Osteoblast (primary cell): ENCODE results near the gene TXNDC17. TPM values are rescaled to one million over a fixed set of nuclear protein-coding genes. Genes with fewer than 3 reads are reported as not detected.

Source experiments
- DNase-seq: peaks from one replicate; pipeline ENCODE4 v3.0.0; 2011; ENCODE audit warnings: low spot score, mixed read lengths; ENCODE audit not compliant: insufficient read length; ENCODE audit errors: missing footprints
- H2AFZ ChIP-seq: 2 replicates; pipeline ENCODE4 v1.6.0; 2011; ENCODE audit warnings: mild to moderate bottlenecking, low read length
- H3K27ac ChIP-seq: 2 replicates; pipeline ENCODE4 v1.5.1; 2011; ENCODE audit warnings: mild to moderate bottlenecking, low read depth, low read length, moderate library complexity
- H3K27me3 ChIP-seq: 2 replicates; pipeline ENCODE4 v1.6.0; 2012; ENCODE audit warnings: mild to moderate bottlenecking, control low read depth, inconsistent platforms, low read length, moderate library complexity; ENCODE audit not compliant: insufficient read depth
- H3K36me3 ChIP-seq: 2 replicates; pipeline ENCODE4 v1.5.1; 2011; ENCODE audit warnings: mild to moderate bottlenecking, low read length, control low read depth, moderate library complexity; ENCODE audit not compliant: insufficient read depth
- H3K4me1 ChIP-seq: 2 replicates; pipeline ENCODE4 v1.5.1; 2011; ENCODE audit warnings: mild to moderate bottlenecking, low read length, control low read depth, moderate library complexity; ENCODE audit not compliant: insufficient read depth
- H3K4me2 ChIP-seq: 2 replicates; pipeline ENCODE4 v1.6.0; 2011; ENCODE audit warnings: mild to moderate bottlenecking, low read length; ENCODE audit not compliant: insufficient read depth
- H3K4me3 ChIP-seq: fragments of 200-600 bp; sonication (generic); 3 replicates; pipeline ENCODE4 v1.5.1; 2012; ENCODE audit warnings: mild to moderate bottlenecking, low read length, inconsistent platforms; ENCODE audit not compliant: insufficient read depth
- H3K79me2 ChIP-seq: 2 replicates; pipeline ENCODE4 v1.6.0; 2012; ENCODE audit warnings: mild to moderate bottlenecking, low read length, control low read depth, inconsistent platforms; ENCODE audit not compliant: insufficient read depth
- H3K9me3 ChIP-seq: 2 replicates; pipeline ENCODE4 v1.5.1; 2011; ENCODE audit warnings: low read depth, low read length, control low read depth
- H4K20me1 ChIP-seq: 2 replicates; pipeline ENCODE4 v1.6.0; 2012; ENCODE audit warnings: mild to moderate bottlenecking, low read length, control low read depth; ENCODE audit not compliant: insufficient read depth
- CTCF ChIP-seq: IDR thresholded peaks from 2 replicates; pipeline ENCODE4 v1.5.1; 2011; ENCODE audit warnings: mild to moderate bottlenecking, low read depth, low read length, moderate library complexity; ENCODE audit errors: extremely low read depth
- total RNA-seq: library from RNA; depleted of rRNA; stranded (reverse); fragments of >200 nt; gene quantifications from 2 replicates; pipeline ENCODE4 v1.2.3, GENCODE V29; 2012

Gene TXNDC17
- total RNA-seq, 1 donor, result 70.6 TPM

GRCh38 chr17:6626616-6627015 lies 14.2 kb upstream of the TXNDC17 start:
- no peak for TF ChIP-seq CTCF
- Histone ChIP-seq H3K27me3 (no peaks in the 10 kb centered on the region), H3K36me3 (peaks cover 43% of the 10 kb centered on the region), H2AFZ (no peak overlapping the region), H4K20me1 (no peaks in the 10 kb centered on the region), H3K27ac (no peak overlapping the region), H3K4me1 (peaks cover 21% of the 10 kb centered on the region), H3K4me2 (no peak overlapping the region), H3K9me3 (no peaks in the 10 kb centered on the region), H3K79me2 (peaks cover 23% of the 10 kb centered on the region), H3K4me3 (no peak overlapping the region)
- DNase-seq, result no peak

- Histone ChIP-seq H3K4me2 (no peak overlapping the region), H4K20me1 (no peaks in the 10 kb centered on the region), H3K4me1 (peaks cover 21% of the 10 kb centered on the region), H3K27ac (no peak overlapping the region), H3K27me3 (no peaks in the 10 kb centered on the region), H3K4me3 (no peak overlapping the region), H3K36me3 (peaks cover 40% of the 10 kb centered on the region), H2AFZ (no peak overlapping the region), H3K79me2 (peaks cover 23% of the 10 kb centered on the region), H3K9me3 (no peaks in the 10 kb centered on the region)
- TF ChIP-seq CTCF, result no peak
- no peak for DNase-seq
These were observed 13.8 kb upstream of the TXNDC17 start for GRCh38 chr17:6627019-6627418.

GRCh38 chr17:6630390-6630789 lies 10.5 kb upstream of the TXNDC17 start:
- Histone ChIP-seq H3K4me2 (no peak overlapping the region), H4K20me1 (no peaks in the 10 kb centered on the region), H3K27ac (no peak overlapping the region), H2AFZ (no peak overlapping the region), H3K4me1 (peaks cover 10% of the 10 kb centered on the region), H3K9me3 (no peaks in the 10 kb centered on the region), H3K27me3 (no peaks in the 10 kb centered on the region), H3K79me2 (peaks cover 24% of the 10 kb centered on the region), H3K4me3 (no peak overlapping the region), H3K36me3 (peaks cover 57% of the 10 kb centered on the region)
- DNase-seq, result no peak
- no peak for TF ChIP-seq CTCF

GRCh38 chr17:6632530-6632929 lies 8.3 kb upstream of the TXNDC17 start:
- H3K27ac ChIP-seq, result no peak overlapping the region
- peaks cover 4% of the 10 kb centered on the region for H3K4me1 ChIP-seq
- H3K27me3 ChIP-seq, result no peaks in the 10 kb centered on the region
- H3K4me3 ChIP-seq, result no peak overlapping the region
- peaks cover 48% of the 10 kb centered on the region for H3K36me3 ChIP-seq
- no peak overlapping the region for H3K4me2 ChIP-seq
- no peak for DNase-seq
- no peak overlapping the region for H2AFZ ChIP-seq
- TF ChIP-seq CTCF, result no peak
- H3K9me3 ChIP-seq, result no peaks in the 10 kb centered on the region
- H3K79me2 ChIP-seq, result peaks cover 29% of the 10 kb centered on the region
- peaks cover 3% of the 10 kb centered on the region for H4K20me1 ChIP-seq
